ENCODE results near the gene HRG. TPM values are rescaled to one million over a fixed set of nuclear protein-coding genes. Genes with fewer than 3 reads are reported as not detected.

HRG gene
- polyA plus RNA-seq, 1 donor from 2014 or later: not detected

DNA sequence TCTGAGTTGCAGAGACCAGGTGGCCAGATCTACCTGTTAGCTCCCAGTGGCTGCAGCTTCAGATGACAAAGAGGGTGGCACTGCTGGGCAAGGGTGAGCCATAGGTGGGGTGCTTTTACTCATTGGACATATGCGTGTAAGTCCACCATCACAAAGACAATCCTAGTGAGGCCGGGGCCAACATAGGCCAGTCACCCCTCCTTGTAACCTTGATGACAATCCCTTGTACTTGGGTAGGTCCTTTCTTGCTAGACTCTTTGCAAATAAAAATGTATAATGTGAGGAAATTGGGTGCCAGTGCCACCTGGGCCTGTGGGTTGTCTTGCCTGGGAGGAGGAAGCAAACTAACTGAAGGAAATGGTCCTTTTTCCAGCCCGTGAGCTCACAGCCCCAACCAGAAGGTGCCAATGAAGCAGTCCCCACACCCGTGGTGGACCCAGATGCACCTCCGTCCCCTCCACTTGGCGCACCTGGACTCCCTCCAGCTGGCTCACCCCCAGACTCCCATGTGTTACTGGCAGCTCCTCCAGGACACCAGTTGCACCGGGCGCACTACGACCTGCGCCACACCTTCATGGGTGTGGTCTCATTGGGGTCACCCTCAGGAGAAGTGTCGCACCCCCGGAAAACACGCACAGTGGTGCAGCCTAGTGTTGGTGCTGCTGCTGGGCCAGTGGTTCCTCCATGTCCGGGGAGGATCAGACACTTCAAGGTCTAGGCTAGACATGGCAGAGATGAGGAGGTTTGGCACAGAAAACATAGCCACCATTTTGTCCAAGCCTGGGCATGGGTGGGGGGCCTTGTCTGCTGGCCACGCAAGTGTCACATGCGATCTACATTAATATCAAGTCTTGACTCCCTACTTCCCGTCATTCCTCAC lies 45.4 kb upstream of the HRG start:
- TF ChIP-seq MXI1 (conservative IDR thresholded peaks at IDR 0.05; ENCODE audit: poor library complexity, severe bottlenecking) (no peak), EP300 (conservative IDR thresholded peaks at IDR 0.05; ENCODE audit: poor library complexity, severe bottlenecking) (no peak), TAF1 (IDR thresholded peaks at IDR 0.05; ENCODE audit: low read depth) (no peak), POLR2AphosphoS5 (IDR thresholded peaks at IDR 0.05) (no peak), RAD21 (conservative IDR thresholded peaks at IDR 0.05) (no peak), SMC3 (conservative IDR thresholded peaks at IDR 0.05; ENCODE audit: poor library complexity) (no peak), EZH2 (IDR thresholded peaks at IDR 0.05; ENCODE audit: borderline replicate concordance, insufficient read depth, low read length, poor library complexity, severe bottlenecking) (no peak)
- TF ChIP-seq, protein P1, sequence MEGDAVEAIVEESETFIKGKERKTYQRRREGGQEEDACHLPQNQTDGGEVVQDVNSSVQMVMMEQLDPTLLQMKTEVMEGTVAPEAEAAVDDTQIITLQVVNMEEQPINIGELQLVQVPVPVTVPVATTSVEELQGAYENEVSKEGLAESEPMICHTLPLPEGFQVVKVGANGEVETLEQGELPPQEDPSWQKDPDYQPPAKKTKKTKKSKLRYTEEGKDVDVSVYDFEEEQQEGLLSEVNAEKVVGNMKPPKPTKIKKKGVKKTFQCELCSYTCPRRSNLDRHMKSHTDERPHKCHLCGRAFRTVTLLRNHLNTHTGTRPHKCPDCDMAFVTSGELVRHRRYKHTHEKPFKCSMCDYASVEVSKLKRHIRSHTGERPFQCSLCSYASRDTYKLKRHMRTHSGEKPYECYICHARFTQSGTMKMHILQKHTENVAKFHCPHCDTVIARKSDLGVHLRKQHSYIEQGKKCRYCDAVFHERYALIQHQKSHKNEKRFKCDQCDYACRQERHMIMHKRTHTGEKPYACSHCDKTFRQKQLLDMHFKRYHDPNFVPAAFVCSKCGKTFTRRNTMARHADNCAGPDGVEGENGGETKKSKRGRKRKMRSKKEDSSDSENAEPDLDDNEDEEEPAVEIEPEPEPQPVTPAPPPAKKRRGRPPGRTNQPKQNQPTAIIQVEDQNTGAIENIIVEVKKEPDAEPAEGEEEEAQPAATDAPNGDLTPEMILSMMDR (IDR thresholded peaks at IDR 0.05; ENCODE audit: poor library complexity, severe bottlenecking): no peak
- TF ChIP-seq, protein P2, sequence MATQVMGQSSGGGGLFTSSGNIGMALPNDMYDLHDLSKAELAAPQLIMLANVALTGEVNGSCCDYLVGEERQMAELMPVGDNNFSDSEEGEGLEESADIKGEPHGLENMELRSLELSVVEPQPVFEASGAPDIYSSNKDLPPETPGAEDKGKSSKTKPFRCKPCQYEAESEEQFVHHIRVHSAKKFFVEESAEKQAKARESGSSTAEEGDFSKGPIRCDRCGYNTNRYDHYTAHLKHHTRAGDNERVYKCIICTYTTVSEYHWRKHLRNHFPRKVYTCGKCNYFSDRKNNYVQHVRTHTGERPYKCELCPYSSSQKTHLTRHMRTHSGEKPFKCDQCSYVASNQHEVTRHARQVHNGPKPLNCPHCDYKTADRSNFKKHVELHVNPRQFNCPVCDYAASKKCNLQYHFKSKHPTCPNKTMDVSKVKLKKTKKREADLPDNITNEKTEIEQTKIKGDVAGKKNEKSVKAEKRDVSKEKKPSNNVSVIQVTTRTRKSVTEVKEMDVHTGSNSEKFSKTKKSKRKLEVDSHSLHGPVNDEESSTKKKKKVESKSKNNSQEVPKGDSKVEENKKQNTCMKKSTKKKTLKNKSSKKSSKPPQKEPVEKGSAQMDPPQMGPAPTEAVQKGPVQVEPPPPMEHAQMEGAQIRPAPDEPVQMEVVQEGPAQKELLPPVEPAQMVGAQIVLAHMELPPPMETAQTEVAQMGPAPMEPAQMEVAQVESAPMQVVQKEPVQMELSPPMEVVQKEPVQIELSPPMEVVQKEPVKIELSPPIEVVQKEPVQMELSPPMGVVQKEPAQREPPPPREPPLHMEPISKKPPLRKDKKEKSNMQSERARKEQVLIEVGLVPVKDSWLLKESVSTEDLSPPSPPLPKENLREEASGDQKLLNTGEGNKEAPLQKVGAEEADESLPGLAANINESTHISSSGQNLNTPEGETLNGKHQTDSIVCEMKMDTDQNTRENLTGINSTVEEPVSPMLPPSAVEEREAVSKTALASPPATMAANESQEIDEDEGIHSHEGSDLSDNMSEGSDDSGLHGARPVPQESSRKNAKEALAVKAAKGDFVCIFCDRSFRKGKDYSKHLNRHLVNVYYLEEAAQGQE (IDR thresholded peaks at IDR 0.05; ENCODE audit: borderline replicate concordance): no peak
- H3K9ac ChIP-seq (ENCODE audit: low read length): no peak overlapping the region
- no peak overlapping the region for H2AFZ ChIP-seq (ENCODE audit: low read depth, low read length)
- no peak overlapping the region for H3K4me3 ChIP-seq (ENCODE audit: low read length)
- no peaks in the 10 kb centered on the region for H3K36me3 ChIP-seq (ENCODE audit: insufficient read depth, low read length)
- no peaks in the 10 kb centered on the region for H3K79me2 ChIP-seq (replicated peaks; ENCODE audit: insufficient read depth, low read length)
- no peaks in the 10 kb centered on the region for H3K9me3 ChIP-seq (ENCODE audit: low read length)
- H3K27ac ChIP-seq (ENCODE audit: low read length): no peak overlapping the region
- H4K20me1 ChIP-seq (ENCODE audit: insufficient read depth): no peaks in the 10 kb centered on the region
- no peaks in the 10 kb centered on the region for H3K9me2 ChIP-seq (ENCODE audit: insufficient read depth, low read length)
- no peaks in the 10 kb centered on the region for H3F3A ChIP-seq (ENCODE audit: insufficient read depth, low read length, poor library complexity, severe bottlenecking)
- no peak overlapping the region for H3K4me2 ChIP-seq (ENCODE audit: low read length)
- no peaks in the 10 kb centered on the region for H3K27me3 ChIP-seq (ENCODE audit: insufficient read depth, low read depth, low read length)

DNA sequence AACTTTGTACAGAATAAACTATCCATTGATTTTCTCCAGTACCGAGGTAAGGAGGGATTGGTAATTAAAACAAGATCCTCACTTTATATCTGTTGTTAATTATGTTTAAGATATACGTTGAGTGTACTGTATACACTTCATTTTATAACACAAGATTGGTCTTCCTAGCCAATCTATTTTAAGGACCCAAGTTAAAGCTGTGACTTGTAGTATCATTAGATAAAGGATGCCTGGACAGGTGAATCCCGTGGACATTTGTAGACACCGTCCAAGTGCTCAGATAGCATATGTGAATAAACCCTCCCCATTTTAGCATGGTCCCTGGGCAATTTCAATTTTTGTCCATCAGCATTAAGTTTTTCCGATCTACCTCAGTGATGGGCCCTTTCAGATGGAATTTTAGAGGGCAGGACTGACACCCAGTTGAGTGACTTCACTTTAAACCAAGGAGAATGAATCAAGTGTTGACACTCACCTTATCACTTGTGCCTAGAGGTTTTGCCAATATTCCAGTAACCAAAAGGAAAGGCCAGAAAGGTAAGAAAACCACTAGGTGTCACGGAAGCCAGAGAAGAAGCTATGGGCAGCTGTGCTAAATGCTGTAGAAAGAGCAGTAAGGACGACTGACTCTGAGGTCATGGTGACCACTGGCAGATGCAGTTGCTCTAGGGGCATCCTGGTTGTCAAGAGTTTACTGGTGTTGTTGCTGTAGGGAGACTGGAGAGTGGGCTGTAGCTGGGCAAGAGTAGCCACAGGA lies 43.7 kb upstream of the HRG start:
- Histone ChIP-seq H3K79me2 (replicated peaks; ENCODE audit: insufficient read depth, low read length) (no peaks in the 10 kb centered on the region), H2AFZ (ENCODE audit: low read depth, low read length) (no peak overlapping the region), H3K36me3 (ENCODE audit: insufficient read depth, low read length) (no peaks in the 10 kb centered on the region), H3K9ac (ENCODE audit: low read length) (no peak overlapping the region), H3K27ac (ENCODE audit: low read length) (no peak overlapping the region), H3F3A (ENCODE audit: insufficient read depth, low read length, poor library complexity, severe bottlenecking) (no peaks in the 10 kb centered on the region), H3K9me3 (ENCODE audit: low read length) (no peaks in the 10 kb centered on the region), H3K27me3 (ENCODE audit: insufficient read depth, low read depth, low read length) (no peaks in the 10 kb centered on the region), H3K4me3 (ENCODE audit: low read length) (no peak overlapping the region), H3K9me2 (ENCODE audit: insufficient read depth, low read length) (no peaks in the 10 kb centered on the region), H4K20me1 (ENCODE audit: insufficient read depth) (no peaks in the 10 kb centered on the region), H3K4me2 (ENCODE audit: low read length) (no peak overlapping the region)
- TF ChIP-seq POLR2AphosphoS5 (IDR thresholded peaks at IDR 0.05): no peak
- no peak for TF ChIP-seq MXI1 (conservative IDR thresholded peaks at IDR 0.05; ENCODE audit: poor library complexity, severe bottlenecking)
- no peak for TF ChIP-seq RAD21 (conservative IDR thresholded peaks at IDR 0.05)
- TF ChIP-seq TAF1 (IDR thresholded peaks at IDR 0.05; ENCODE audit: low read depth): no peak
- TF ChIP-seq, protein P1 (IDR thresholded peaks at IDR 0.05; ENCODE audit: poor library complexity, severe bottlenecking): no peak
- TF ChIP-seq EP300 (conservative IDR thresholded peaks at IDR 0.05; ENCODE audit: poor library complexity, severe bottlenecking): no peak
- TF ChIP-seq EZH2 (IDR thresholded peaks at IDR 0.05; ENCODE audit: borderline replicate concordance, insufficient read depth, low read length, poor library complexity, severe bottlenecking): no peak
- no peak for TF ChIP-seq SMC3 (conservative IDR thresholded peaks at IDR 0.05; ENCODE audit: poor library complexity)
- TF ChIP-seq, protein P2 (IDR thresholded peaks at IDR 0.05; ENCODE audit: borderline replicate concordance): no peak
